HepG2 (cell line): ENCODE measurements around the gene ITGAE. TPM values are rescaled to one million over a fixed set of nuclear protein-coding genes. Genes with fewer than 3 reads are reported as not detected.
A peak's percentile ranks its signal among the peaks of the same experiment; 100 is the strongest.

Experiments
- ARNTL ChIP-seq: sonication (generic); formaldehyde crosslinking; IDR thresholded peaks from 2 replicates; pipeline ENCODE4 v1.4.0; 2020; ENCODE audit warnings: mild to moderate bottlenecking, missing genetic modification reagents
- DNMT1 ChIP-seq: sonication (generic); formaldehyde crosslinking; IDR thresholded peaks from 2 replicates; pipeline ENCODE4 v1.5.1; 2020; ENCODE audit warnings: mild to moderate bottlenecking, missing genetic modification reagents
- ELF1 ChIP-seq: sonication (generic); formaldehyde crosslinking; IDR thresholded peaks from 2 replicates; pipeline ENCODE4 v1.4.0; 2020; ENCODE audit warnings: missing genetic modification reagents
- EZH2 ChIP-seq: conservative IDR thresholded peaks from 2 replicates; pipeline ENCODE4 v1.6.1; 2012; ENCODE audit warnings: mild to moderate bottlenecking, low read depth, low read length, moderate library complexity
- FOXM1 ChIP-seq: sonication (generic); formaldehyde crosslinking; IDR thresholded peaks from 2 replicates; pipeline ENCODE4 v1.5.0; 2020; ENCODE audit warnings: missing genetic modification reagents
- FOXO4 ChIP-seq: sonication (generic); formaldehyde crosslinking; conservative IDR thresholded peaks from 2 replicates; pipeline ENCODE4 v1.8.1; 2023; ENCODE audit warnings: missing genetic modification reagents
- HCFC1 ChIP-seq: fragments of 150-350 bp; IDR thresholded peaks from 2 replicates; pipeline ENCODE4 v1.6.1; 2014; ENCODE audit warnings: low read depth, low read length
- HNF4A ChIP-seq: sonication (generic); formaldehyde crosslinking; IDR thresholded peaks from 2 replicates; pipeline ENCODE4 v1.4.0; 2020; ENCODE audit warnings: missing genetic modification reagents
- HOXA9 ChIP-seq: sonication (generic); formaldehyde crosslinking; IDR thresholded peaks from 2 replicates; pipeline ENCODE4 v1.8.1; 2022; ENCODE audit warnings: missing genetic modification reagents, mild to moderate bottlenecking, moderate library complexity, borderline replicate concordance
- ISX ChIP-seq: sonication (generic); formaldehyde crosslinking; conservative IDR thresholded peaks from 2 replicates; pipeline ENCODE4 v1.5.0; 2020; ENCODE audit warnings: missing genetic modification reagents
- KLF12 ChIP-seq: sonication (generic); formaldehyde crosslinking; IDR thresholded peaks from 2 replicates; pipeline ENCODE4 v1.4.0; 2020; ENCODE audit warnings: missing genetic modification reagents, borderline replicate concordance
- NONO ChIP-seq, 2 experiments: fragments of 450-650 bp in 1 of 2; sonication (generic) in 1 of 2; formaldehyde crosslinking in 1 of 2; IDR thresholded peaks in 1 of 2; conservative IDR thresholded peaks in 1 of 2; 2 replicates each; pipeline versions ENCODE4 v1.6.1 to v1.8.0; 2017 to 2022; ENCODE audit warnings: mild to moderate bottlenecking in 1 of 2, missing genetic modification reagents in 1 of 2, moderate library complexity in 1 of 2
- PTBP1 ChIP-seq: fragments of 200-400 bp; formaldehyde crosslinking; IDR thresholded peaks from 2 replicates; pipeline ENCODE4 v1.6.1; 2018; ENCODE audit warnings: low read length, low read depth; ENCODE audit not compliant: poor library complexity, severe bottlenecking
- RBFOX2 ChIP-seq: fragments of 200-400 bp; formaldehyde crosslinking; IDR thresholded peaks from 2 replicates; pipeline ENCODE4 v1.6.1; 2017; ENCODE audit warnings: low read depth, mild to moderate bottlenecking, low read length
- RXRA ChIP-seq: sonication (generic); formaldehyde crosslinking; IDR thresholded peaks from 2 replicates; pipeline ENCODE4 v1.5.1; 2020; ENCODE audit warnings: missing genetic modification reagents
- SKI ChIP-seq: fragments of 450-650 bp; IDR thresholded peaks from one replicate; pipeline ENCODE4 v1.6.1; 2018; ENCODE audit warnings: mild to moderate bottlenecking; ENCODE audit not compliant: partially characterized antibody
- SMYD3 ChIP-seq: sonication (generic); formaldehyde crosslinking; IDR thresholded peaks from 2 replicates; pipeline ENCODE4 v1.8.1; 2023; ENCODE audit warnings: mild to moderate bottlenecking, missing genetic modification reagents
- SPEN ChIP-seq: sonication (generic); formaldehyde crosslinking; IDR thresholded peaks from 2 replicates; pipeline ENCODE4 v1.5.1; 2020; ENCODE audit warnings: low read depth, mild to moderate bottlenecking, missing genetic modification reagents
- TCF7 ChIP-seq: sonication (generic); IDR thresholded peaks from 2 replicates; pipeline ENCODE4 v1.6.1; 2016; ENCODE audit warnings: antibody characterized with exemption, low read depth
- TGIF2 ChIP-seq: IDR thresholded peaks from 2 replicates; pipeline ENCODE4 v1.6.1; 2016; ENCODE audit warnings: control low read depth, missing compliant biosample characterization
- ZBTB2 ChIP-seq: sonication (generic); formaldehyde crosslinking; IDR thresholded peaks from 2 replicates; pipeline ENCODE4 v1.8.0; 2022; ENCODE audit warnings: low read depth, missing genetic modification reagents
- ZNF296 ChIP-seq: sonication (generic); formaldehyde crosslinking; conservative IDR thresholded peaks from 2 replicates; pipeline ENCODE4 v1.5.0; 2020; ENCODE audit warnings: mild to moderate bottlenecking, missing genetic modification reagents
- ZNF326 ChIP-seq: sonication (generic); formaldehyde crosslinking; IDR thresholded peaks from 2 replicates; pipeline ENCODE4 v1.4.0; 2020; ENCODE audit warnings: missing genetic modification reagents, borderline replicate concordance
- ZNF343 ChIP-seq: sonication (generic); formaldehyde crosslinking; IDR thresholded peaks from 2 replicates; pipeline ENCODE4 v1.4.0; 2020; ENCODE audit warnings: mild to moderate bottlenecking, missing genetic modification reagents
- ZNF644 ChIP-seq: IDR thresholded peaks from 2 replicates; pipeline ENCODE4 v1.6.1; 2016; ENCODE audit warnings: low read depth
- ZNF768 ChIP-seq: sonication (generic); formaldehyde crosslinking; IDR thresholded peaks from 2 replicates; pipeline ENCODE4 v1.4.0; 2020; ENCODE audit warnings: missing genetic modification reagents
- ZZZ3 ChIP-seq: sonication (generic); formaldehyde crosslinking; IDR thresholded peaks from 2 replicates; pipeline ENCODE4 v1.4.0; 2020; ENCODE audit warnings: missing genetic modification reagents, mild to moderate bottlenecking, borderline replicate concordance
- polyA plus RNA-seq, 8 experiments: library from polyadenylated mRNA; depleted of rRNA in 3 of 8; stranded (reverse) in 7 of 8; unstranded in 1 of 8; fragments of >200 nt; fragmentation: Illumina TruSeq in 4 of 8; extraction: Trizol in 4 of 8; gene quantifications; 2 replicates each; pipeline versions ENCODE4 v1.2.1 to v1.2.3, GENCODE V29; 2011 to 2016; ENCODE audit warnings: low read depth in 4 of 8, missing spikeins in 1 of 8, mixed read lengths in 1 of 8; ENCODE audit not compliant: insufficient read depth in 1 of 8
- total RNA-seq, 5 experiments: library from RNA; depleted of rRNA; stranded (reverse); fragments of >200 nt; fragmentation: Illumina TruSeq; extraction: Trizol; gene quantifications; 2 replicates each; pipeline ENCODE4 v1.2.3, GENCODE V29; 2016; ENCODE audit warnings: low read depth in 1 of 5
- TF ChIP-seq, protein P1 (sequence below): sonication (generic); formaldehyde crosslinking; IDR thresholded peaks from 2 replicates; pipeline ENCODE4 v1.5.1; 2020; ENCODE audit warnings: mild to moderate bottlenecking, missing genetic modification reagents, moderate library complexity

The ITGAE gene
- total and polyA plus RNA-seq, 2 of the 13 experiments (the other 11 are each of a cell fraction or from before 2014, with no cell fraction given) = 42.3 to 49.0 TPM

DNA sequence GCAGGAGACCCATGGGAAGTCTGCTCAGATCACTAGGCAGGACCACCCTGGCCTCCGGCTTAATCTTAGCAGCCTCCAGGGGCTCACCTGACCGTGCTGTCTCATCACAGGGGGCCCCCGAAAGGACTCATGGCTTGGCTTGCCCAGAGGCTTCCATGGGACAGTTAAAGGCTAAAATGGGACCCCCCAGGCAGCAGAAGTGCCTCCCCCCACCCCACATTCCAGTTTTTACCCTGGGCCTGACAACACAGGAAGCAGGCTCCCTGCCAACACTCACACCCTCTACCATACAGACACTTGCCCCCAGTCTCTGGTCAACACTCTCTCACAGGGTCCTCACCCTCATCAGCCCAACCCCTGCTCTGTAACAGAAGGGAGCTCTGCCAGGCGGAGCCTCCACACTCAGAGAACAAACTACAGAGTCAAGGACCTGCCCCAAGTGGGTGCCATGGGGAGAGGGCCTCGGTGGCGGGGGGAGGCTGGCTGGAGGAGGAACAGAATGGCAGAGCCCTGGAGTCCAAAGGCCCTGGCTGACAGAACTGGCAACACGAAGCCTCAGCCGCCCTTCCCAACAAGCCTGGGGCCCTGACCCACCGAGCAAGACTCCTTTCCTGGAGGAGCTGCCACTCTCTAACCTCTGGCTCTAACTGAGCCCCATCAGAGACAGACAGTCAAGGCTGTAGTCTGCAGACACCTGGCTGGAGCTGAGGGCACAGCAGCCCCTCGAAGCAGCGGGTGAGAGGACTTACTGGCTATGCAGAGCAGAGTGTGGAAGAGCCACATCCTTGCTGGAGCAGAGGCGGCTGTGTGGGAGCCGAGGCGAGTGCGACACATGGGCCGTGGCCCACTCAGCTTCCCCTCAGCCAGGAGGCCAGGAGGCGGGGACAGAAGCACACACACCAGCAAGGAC is at the start of gene ITGAE (continued):
- no peak for TF ChIP-seq ZBTB2 (CRISPR knock-in tag)
- no peak for TF ChIP-seq SMYD3 (CRISPR knock-in tag)
- TF ChIP-seq TGIF2 = no peak
- no peak for TF ChIP-seq TCF7
- TF ChIP-seq FOXM1 (CRISPR knock-in tag) = no peak
- TF ChIP-seq ARNTL (CRISPR knock-in tag) = no peak
- no peak for TF ChIP-seq HOXA9
- TF ChIP-seq NONO (IDR thresholded peaks at IDR 0.05) = no peak
- TF ChIP-seq NONO (CRISPR knock-in tag; conservative IDR thresholded peaks at IDR 0.05) = 0 out of 2 replicates have a peak, but pooled peaks have one; percentile 27
- TF ChIP-seq ISX (CRISPR knock-in tag) = no peak
- no peak for TF ChIP-seq EZH2
- TF ChIP-seq HNF4A (CRISPR knock-in tag) = no peak
- TF ChIP-seq RXRA (CRISPR knock-in tag) = no peak
- TF ChIP-seq FOXO4 (CRISPR knock-in tag) = no peak
- no peak for TF ChIP-seq PTBP1
- TF ChIP-seq HCFC1 = no peak
- TF ChIP-seq KLF12 = no peak
- TF ChIP-seq ZNF768 (CRISPR knock-in tag) = peak; percentile 30; the same call in 1 of the 2 replicates
- no peak for TF ChIP-seq ZZZ3
- TF ChIP-seq ZNF343 (CRISPR knock-in tag) = no peak
- 0 out of 2 replicates have a peak, but pooled peaks have one; percentile 18 for TF ChIP-seq ZNF326 (CRISPR knock-in tag)
- TF ChIP-seq DNMT1 (CRISPR knock-in tag) = no peak
- no peak for TF ChIP-seq ELF1 (CRISPR knock-in tag)
- no peak for TF ChIP-seq RBFOX2
- 0 out of 2 replicates have a peak, but pooled peaks have one; percentile 35 for TF ChIP-seq SPEN
- TF ChIP-seq SKI = no peak
- TF ChIP-seq, protein P1, sequence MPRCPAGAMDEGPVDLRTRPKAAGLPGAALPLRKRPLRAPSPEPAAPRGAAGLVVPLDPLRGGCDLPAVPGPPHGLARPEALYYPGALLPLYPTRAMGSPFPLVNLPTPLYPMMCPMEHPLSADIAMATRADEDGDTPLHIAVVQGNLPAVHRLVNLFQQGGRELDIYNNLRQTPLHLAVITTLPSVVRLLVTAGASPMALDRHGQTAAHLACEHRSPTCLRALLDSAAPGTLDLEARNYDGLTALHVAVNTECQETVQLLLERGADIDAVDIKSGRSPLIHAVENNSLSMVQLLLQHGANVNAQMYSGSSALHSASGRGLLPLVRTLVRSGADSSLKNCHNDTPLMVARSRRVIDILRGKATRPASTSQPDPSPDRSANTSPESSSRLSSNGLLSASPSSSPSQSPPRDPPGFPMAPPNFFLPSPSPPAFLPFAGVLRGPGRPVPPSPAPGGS (CRISPR knock-in tag) = peak; percentile 39; the same call in 1 of the 2 replicates
- TF ChIP-seq ZNF296 = peak; percentile 46; the same call in 1 of the 2 replicates
- no peak for TF ChIP-seq ZNF644 (CRISPR knock-in tag)
